HCT116 (cell line): ENCODE data around the gene PRDM11. TPM values are rescaled to one million over a fixed set of nuclear protein-coding genes. Genes with fewer than 3 reads are reported as not detected.

Experiments used
- ATAC-seq: fragments of 200-7000 bp; cut with Tn5 transposase; 2 replicates; pipeline ENCODE4 v1.9.1; 2020; ENCODE audit warnings: mild to moderate bottlenecking, moderate library complexity
- BruUV-seq: library from RNA; stranded (reverse); fragments of 400-500 nt; replicated peaks from 2 replicates; lab custom pipeline; 2021; lab: Mats Ljungman, UMichigan
- CTCF ChIA-PET: fragments of 300-600 bp; sonication (Branson Sonifier 250); formaldehyde crosslinking; loops from one replicate; lab custom pipeline; 2021; ENCODE audit warnings: antibody characterized with exemption; lab: Charles Lee
- POLR2A ChIA-PET: fragments of 300-600, 350-600 bp; sonication (Branson Sonifier 250); formaldehyde crosslinking; loops from one replicate; lab custom pipeline; 2021; ENCODE audit warnings: antibody characterized with exemption; lab: Charles Lee
- RAD21 ChIA-PET, 2 experiments: fragments of 300-600 bp; sonication (Branson Sonifier 250); formaldehyde crosslinking; loops; one replicate each; lab custom pipeline; 2023; ENCODE audit warnings: low total read pairs in 2 of 2; ENCODE audit not compliant: uncharacterized antibody in 2 of 2, unreplicated experiment in 2 of 2, low non-redundant PET in 1 of 2; lab: Charles Lee
- DNase-seq: peaks from one replicate; pipeline ENCODE4 v3.0.0-alpha.2; 2010; ENCODE audit warnings: low read depth, low spot score
- H2AFZ ChIP-seq: fragments of 200-600 bp; shearing (Covaris generic), sonication (generic); 2 replicates; pipeline ENCODE4 v1.6.1; 2017; ENCODE audit warnings: low read depth, mixed run types, mixed read lengths, antibody characterized with exemption, low read length; ENCODE audit not compliant: poor library complexity, severe bottlenecking
- H3K27ac ChIP-seq: 2 replicates; pipeline ENCODE4 v1.5.1; 2012; ENCODE audit warnings: low read depth, low read length
- H3K27me3 ChIP-seq: fragments of 200-600 bp; sonication (generic); 2 replicates; pipeline ENCODE4 v1.6.1; 2016; ENCODE audit warnings: mixed run types, low read length, mixed read lengths; ENCODE audit not compliant: insufficient read depth
- H3K36me3 ChIP-seq, 2 experiments: fragments of 200-500 bp in 1 of 2; fragments of 200-600 bp in 1 of 2; sonication (Bioruptor generic) in 1 of 2; sonication (generic) in 1 of 2; 2 replicates each; pipeline versions ENCODE4 v1.5.1 to v1.6.1; 2014 to 2016; ENCODE audit warnings: low read length in 2 of 2, inconsistent platforms in 1 of 2, mixed read lengths in 1 of 2, mixed run types in 1 of 2; ENCODE audit not compliant: insufficient read depth in 2 of 2, control insufficient read depth in 1 of 2
- H3K4me1 ChIP-seq, 2 experiments: fragments of 200-600 bp in 1 of 2; sonication (generic) in 1 of 2; 2 replicates each; pipeline versions ENCODE4 v1.5.1 to v1.6.1; 2012 to 2017; ENCODE audit warnings: low read length in 2 of 2, inconsistent platforms in 1 of 2, mild to moderate bottlenecking in 1 of 2, mixed read lengths in 1 of 2, mixed run types in 1 of 2, moderate library complexity in 1 of 2; ENCODE audit not compliant: insufficient read depth in 2 of 2, control insufficient read depth in 1 of 2
- H3K4me2 ChIP-seq: fragments of 200-600 bp; sonication (generic); 2 replicates; pipeline ENCODE4 v1.6.1; 2017; ENCODE audit warnings: mixed run types, low read length, mixed read lengths
- H3K4me3 ChIP-seq, 2 experiments: fragments of 200-600 bp in 1 of 2; sonication (generic) in 1 of 2; replicated peaks in 1 of 2; 2 replicates each; pipeline ENCODE4 v1.5.1; 2011 to 2016; ENCODE audit warnings: low read length in 2 of 2, control low read depth in 1 of 2, low read depth in 1 of 2, mild to moderate bottlenecking in 1 of 2, mixed read lengths in 1 of 2, mixed run types in 1 of 2
- H3K79me2 ChIP-seq: fragments of 200-600 bp; sonication (generic); 2 replicates; pipeline ENCODE4 v1.6.1; 2017; ENCODE audit warnings: mild to moderate bottlenecking, mixed run types, low read length, moderate library complexity, mixed read lengths; ENCODE audit not compliant: insufficient read depth
- H3K9ac ChIP-seq: fragments of 200-600 bp; sonication (generic); 2 replicates; pipeline ENCODE4 v1.6.1; 2016; ENCODE audit warnings: low read length, mixed read lengths
- H3K9me2 ChIP-seq: fragments of 200-600 bp; sonication (generic), shearing (Covaris generic); 2 replicates; pipeline ENCODE4 v1.6.1; 2017; ENCODE audit warnings: mixed run types, mild to moderate bottlenecking, moderate library complexity; ENCODE audit not compliant: insufficient read depth
- H3K9me3 ChIP-seq, 2 experiments: fragments of 200-500 bp in 1 of 2; fragments of 200-600 bp in 1 of 2; sonication (Bioruptor generic) in 1 of 2; sonication (generic) in 1 of 2; 2 replicates each; pipeline ENCODE4 v1.6.1; 2014 to 2017; ENCODE audit warnings: low read length in 2 of 2, mixed read lengths in 2 of 2, inconsistent platforms in 1 of 2, low read depth in 1 of 2, mild to moderate bottlenecking in 1 of 2, mixed run types in 1 of 2, moderate library complexity in 1 of 2; ENCODE audit not compliant: control insufficient read depth in 1 of 2, insufficient read depth in 1 of 2
- H4K20me1 ChIP-seq: fragments of 200-600 bp; sonication (generic), shearing (Covaris generic); 2 replicates; pipeline ENCODE4 v1.6.1; 2017; ENCODE audit warnings: mixed run types, mild to moderate bottlenecking, moderate library complexity; ENCODE audit not compliant: insufficient read depth
- CBX3 ChIP-seq: IDR thresholded peaks from 2 replicates; pipeline ENCODE4 v1.6.1; 2012; ENCODE audit warnings: low read depth
- CEBPB ChIP-seq: IDR thresholded peaks from 2 replicates; pipeline ENCODE4 v1.6.1; 2012; ENCODE audit warnings: low read depth
- EGR1 ChIP-seq: IDR thresholded peaks from 2 replicates; pipeline ENCODE4 v1.6.1; 2012; ENCODE audit warnings: low read depth
- FOSL1 ChIP-seq: IDR thresholded peaks from 2 replicates; pipeline ENCODE4 v1.6.1; 2012; ENCODE audit warnings: low read depth
- JUND ChIP-seq: IDR thresholded peaks from 2 replicates; pipeline ENCODE4 v1.6.1; 2012
- POLR2AphosphoS5 ChIP-seq: IDR thresholded peaks from 2 replicates; pipeline ENCODE4 v1.6.1; 2011; ENCODE audit warnings: mild to moderate bottlenecking, low read depth, low read length, moderate library complexity
- TCF7L2 ChIP-seq: IDR thresholded peaks from 2 replicates; pipeline ENCODE4 v1.7.0; 2011; ENCODE audit warnings: borderline replicate concordance, inconsistent platforms; ENCODE audit not compliant: insufficient read depth, insufficient read length; ENCODE audit errors: extremely low read depth
- ZFX ChIP-seq: fragments of 450-650 bp; IDR thresholded peaks from 2 replicates; pipeline ENCODE4 v1.6.1; 2017
- ZNF274 ChIP-seq: fragments of 200-500 bp; sonication (Bioruptor generic); IDR thresholded peaks from 2 replicates; pipeline ENCODE4 v1.6.1; 2014; ENCODE audit warnings: mild to moderate bottlenecking, low read depth, low read length, inconsistent platforms
- intact Hi-C: fragments of 100-400 bp; cut with micrococcal nuclease; formaldehyde crosslinking; loops from 2 replicates; pipeline ENCODE4 v1.10.0; 2022
- total RNA-seq: library from RNA; stranded (reverse); gene quantifications from one replicate; pipeline ENCODE4 v1.2.1, GENCODE V29; 2021; ENCODE audit not compliant: unreplicated experiment
- TF ChIP-seq, protein P1 (sequence below): IDR thresholded peaks from 2 replicates; pipeline ENCODE4 v1.6.1; 2012

Gene PRDM11
- total RNA-seq, 1 experiment from 2014 or later: 9.3 TPM

DNA sequence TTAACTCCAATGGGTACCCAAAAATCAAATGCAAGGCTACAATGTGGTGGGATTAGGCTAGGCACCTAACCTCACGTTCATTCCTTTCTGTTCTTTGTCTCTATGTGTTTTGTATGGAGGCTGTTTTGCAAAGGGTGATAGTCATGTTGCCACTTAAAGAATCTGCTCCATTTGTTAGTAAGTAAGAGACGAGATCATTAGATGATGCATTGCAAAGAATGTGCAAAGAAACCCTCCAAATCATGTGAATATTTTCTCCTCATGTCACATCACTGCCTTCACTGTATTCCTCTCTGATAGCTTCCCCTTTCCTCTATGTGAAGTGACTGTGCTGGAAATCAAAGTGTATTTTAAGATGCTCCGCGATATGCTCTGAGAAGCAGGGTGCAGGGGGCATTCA, 127.8 kb downstream of the PRDM11 start:
- intact Hi-C loops: no loop called here
- H3K27me3 ChIP-seq: peaks cover 13% of the 10 kb centered on the region; the same call in 1 of the 2 replicates
- H3K4me3 ChIP-seq: no peak overlapping the region
- no peak overlapping the region for H3K27ac ChIP-seq
- H3K79me2 ChIP-seq: no peaks in the 10 kb centered on the region
- BruUV-seq: no TSS peak
- no peak overlapping the region for H2AFZ ChIP-seq
- ChIA-PET POLR2A (no interaction called here), CTCF (interaction anchor here (1.5 kb wide), 1 partner anchor 22 kb away, joined by 3 read pairs; no protein-coding TSS in a partner anchor), RAD21 (no interaction called here)
- 0 out of 4 replicates have a peak, but pooled peaks cover 0 to 1% of the 10 kb centered on the region in 2 experiments for H3K9me3 ChIP-seq
- no peaks in the 10 kb centered on the region for H3K9me2 ChIP-seq
- H3K4me1 ChIP-seq: peaks cover 0 to 3% of the 10 kb centered on the region in 2 experiments; a peak in 1 of 4 replicates
- no peak for TF ChIP-seq FOSL1
- TF ChIP-seq, protein P1, sequence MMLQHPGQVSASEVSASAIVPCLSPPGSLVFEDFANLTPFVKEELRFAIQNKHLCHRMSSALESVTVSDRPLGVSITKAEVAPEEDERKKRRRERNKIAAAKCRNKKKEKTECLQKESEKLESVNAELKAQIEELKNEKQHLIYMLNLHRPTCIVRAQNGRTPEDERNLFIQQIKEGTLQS: no peak
- TF ChIP-seq TCF7L2: no peak
- no peak for TF ChIP-seq EGR1
- TF ChIP-seq POLR2AphosphoS5: no peak
- no peak for TF ChIP-seq CBX3
- no peak for TF ChIP-seq ZFX
- H4K20me1 ChIP-seq: no peaks in the 10 kb centered on the region
- DNase-seq (no peak), ATAC-seq (no peak)
- no peaks in the 10 kb centered on the region for H3K36me3 ChIP-seq
- no peak overlapping the region for H3K9ac ChIP-seq
- H3K4me2 ChIP-seq: no peak overlapping the region

DNA sequence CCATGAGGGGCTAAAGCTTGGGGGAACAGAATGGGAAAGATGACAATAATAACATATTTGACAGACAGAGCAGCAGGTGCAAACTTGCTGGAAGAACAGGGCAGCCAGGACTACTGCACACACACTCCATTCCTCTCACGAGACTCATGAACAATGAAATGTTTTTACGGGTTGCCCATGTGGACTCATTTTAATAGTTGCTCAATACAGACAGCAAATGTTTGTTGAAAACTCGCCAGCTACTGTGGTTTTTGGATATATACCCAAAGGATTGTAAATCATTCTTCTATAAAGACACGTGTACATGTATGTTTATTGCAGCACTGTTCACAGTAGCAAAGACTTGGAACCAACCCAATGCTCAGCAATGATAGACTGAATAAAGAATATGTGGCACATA, 129.4 kb downstream of the PRDM11 start:
- Histone ChIP-seq H3K79me2 (no peaks in the 10 kb centered on the region), H4K20me1 (no peaks in the 10 kb centered on the region), H3K4me1 (peaks cover 0 to 2% of the 10 kb centered on the region in 2 experiments; a peak in 1 of 4 replicates), H3K4me3 (no peak overlapping the region), H3K27me3 (peaks cover 13% of the 10 kb centered on the region; the same call in 1 of the 2 replicates), H2AFZ (no peak overlapping the region), H3K36me3 (no peaks in the 10 kb centered on the region), H3K9ac (no peak overlapping the region), H3K9me3 (0 out of 4 replicates have a peak, but pooled peaks cover 0 to 3% of the 10 kb centered on the region in 2 experiments), H3K4me2 (no peak overlapping the region), H3K9me2 (no peaks in the 10 kb centered on the region), H3K27ac (no peak overlapping the region)
- ATAC-seq (no peak), DNase-seq (no peak)
- ChIA-PET RAD21 (no interaction called here), CTCF (no interaction called here), POLR2A (no interaction called here)
- intact Hi-C loops: no loop called here
- TF ChIP-seq CEBPB: no peak
- TF ChIP-seq, protein P1: no peak
- no peak for TF ChIP-seq ZNF274
- TF ChIP-seq JUND: no peak
- no TSS peak for BruUV-seq
